Measurements from ENCODE around the gene TAOK3.

Gene TAOK3

GRCh38 chr12:118187751-118188435, 184.8 kb downstream of the TAOK3 start:
- TF ChIP-seq CTCF (IDR thresholded peaks at IDR 0.05; ENCODE audit: low read depth, low read length, missing control alignments): no peak
- DNase-seq (ENCODE audit: extremely low read depth, low read depth): no peak
- no peak overlapping the region for H3K4me3 ChIP-seq (replicated peaks; ENCODE audit: low read depth, low read length)

- TF ChIP-seq CTCF (IDR thresholded peaks at IDR 0.05; ENCODE audit: low read depth, low read length, missing control alignments): no peak
- DNase-seq (ENCODE audit: extremely low read depth, low read depth): no peak
Observed at GRCh38 chr12:118185602-118186397, 186.9 kb downstream of the TAOK3 start.

GRCh38 chr12:118183711-118184110, 189.0 kb downstream of the TAOK3 start:
- no peak for DNase-seq (ENCODE audit: extremely low read depth, low read depth)
- H3K4me3 ChIP-seq (replicated peaks; ENCODE audit: low read depth, low read length): no peak overlapping the region
- no peak for TF ChIP-seq CTCF (IDR thresholded peaks at IDR 0.05; ENCODE audit: low read depth, low read length, missing control alignments)

More at GRCh38 chr12:118185602-118186397, 186.9 kb downstream of the TAOK3 start:
- no peak overlapping the region for H3K4me3 ChIP-seq (replicated peaks; ENCODE audit: low read depth, low read length)

- no peak for TF ChIP-seq CTCF (IDR thresholded peaks at IDR 0.05; ENCODE audit: low read depth, low read length, missing control alignments)
- H3K4me3 ChIP-seq (replicated peaks; ENCODE audit: low read depth, low read length): no peak overlapping the region
- DNase-seq (ENCODE audit: extremely low read depth, low read depth): no peak
Observed at GRCh38 chr12:118183155-118183554, 189.6 kb downstream of the TAOK3 start.

- TF ChIP-seq CTCF (IDR thresholded peaks at IDR 0.05; ENCODE audit: low read depth, low read length, missing control alignments): no peak
- no peak for DNase-seq (ENCODE audit: extremely low read depth, low read depth)
Observed at GRCh38 chr12:118175823-118176447, 196.8 kb downstream of the TAOK3 start.

GRCh38 chr12:118166946-118167345, 205.8 kb downstream of the TAOK3 start:
- TF ChIP-seq CTCF (IDR thresholded peaks at IDR 0.05; ENCODE audit: low read depth, low read length, missing control alignments): no peak
- H3K4me3 ChIP-seq (replicated peaks; ENCODE audit: low read depth, low read length): no peak overlapping the region
- no peak for DNase-seq (ENCODE audit: extremely low read depth, low read depth)

More at GRCh38 chr12:118175823-118176447, 196.8 kb downstream of the TAOK3 start:
- no peak overlapping the region for H3K4me3 ChIP-seq (replicated peaks; ENCODE audit: low read depth, low read length)

Measured in HFF-Myc (cell line).